HPDE6-E6E7 (cell line): ENCODE data around the gene FLNB.

ENCODE experiments used
- DNase-seq: peaks from one replicate; pipeline ENCODE4 v3.0.0; 2011; ENCODE audit warnings: missing footprints; ENCODE audit errors: extremely low spot score

FLNB gene

GRCh38 chr3:58008141-58009025 is at the start of gene FLNB:
Gene FLNB, plus strand, starts transcription at chr3:58008422. Its CDS starts 143 bp downstream, at chr3:58008565.
- DNase-seq = no peak

GRCh38 chr3:57958642-57959422 is 49.4 kb upstream of the FLNB start:
- no peak for DNase-seq

- DNase-seq = no peak
These were observed 48.6 kb upstream of the FLNB start for GRCh38 chr3:57959423-57960173.

GRCh38 chr3:57960174-57960505 is 48.1 kb upstream of the FLNB start:
- DNase-seq = no peak

GRCh38 chr3:57961177-57961827 is 46.9 kb upstream of the FLNB start:
- no peak for DNase-seq

- DNase-seq = no peak
These were observed 46.3 kb upstream of the FLNB start for GRCh38 chr3:57961828-57962447.

- DNase-seq = no peak
These were observed 45.8 kb upstream of the FLNB start for GRCh38 chr3:57962448-57962834.

- no peak for DNase-seq
These were observed 44.3 kb upstream of the FLNB start for GRCh38 chr3:57963811-57964346.

GRCh38 chr3:57966829-57967228 is 41.4 kb upstream of the FLNB start:
- no peak for DNase-seq

- DNase-seq = no peak
These were observed 40.6 kb upstream of the FLNB start for GRCh38 chr3:57967590-57967989.

GRCh38 chr3:57968501-57968900 is 39.7 kb upstream of the FLNB start:
- DNase-seq = no peak

GRCh38 chr3:57971975-57972374 is 36.2 kb upstream of the FLNB start:
- DNase-seq = no peak

- no peak for DNase-seq
These were observed 35.6 kb upstream of the FLNB start for GRCh38 chr3:57972531-57973111.

- DNase-seq = no peak
These were observed 34.3 kb upstream of the FLNB start for GRCh38 chr3:57973715-57974477.

- no peak for DNase-seq
These were observed 33.3 kb upstream of the FLNB start for GRCh38 chr3:57974796-57975388.

GRCh38 chr3:57977818-57978235 is 30.4 kb upstream of the FLNB start:
- no peak for DNase-seq

- DNase-seq = no peak
These were observed 29.9 kb upstream of the FLNB start for GRCh38 chr3:57978316-57978715.

- DNase-seq = no peak
These were observed 27.8 kb upstream of the FLNB start for GRCh38 chr3:57980416-57980815.

- DNase-seq = no peak
These were observed 26.6 kb upstream of the FLNB start for GRCh38 chr3:57981483-57982087.
